HG03342 (cell line): ENCODE results near the gene TUBB2A.
A peak's percentile ranks its signal among the peaks of the same experiment; 100 is the strongest.
"Not testable (repeated sequence)": the region's sequence is repeated elsewhere in the genome, so short reads cannot be mapped to it uniquely, and the experiment has no call there.

Source experiments
- ATAC-seq: cut with Tn5 transposase; IDR thresholded peaks from one replicate; pipeline ENCODE4 v1.9.1; 2021; ENCODE audit warnings: mild to moderate bottlenecking, moderate library complexity; ENCODE audit not compliant: unreplicated experiment

The TUBB2A gene

GRCh38 chr6:3183066-3183465 lies 25.7 kb upstream of the TUBB2A start:
- no peak for ATAC-seq

GRCh38 chr6:3181105-3181504 lies 23.8 kb upstream of the TUBB2A start:
- ATAC-seq, result no peak

DNA sequence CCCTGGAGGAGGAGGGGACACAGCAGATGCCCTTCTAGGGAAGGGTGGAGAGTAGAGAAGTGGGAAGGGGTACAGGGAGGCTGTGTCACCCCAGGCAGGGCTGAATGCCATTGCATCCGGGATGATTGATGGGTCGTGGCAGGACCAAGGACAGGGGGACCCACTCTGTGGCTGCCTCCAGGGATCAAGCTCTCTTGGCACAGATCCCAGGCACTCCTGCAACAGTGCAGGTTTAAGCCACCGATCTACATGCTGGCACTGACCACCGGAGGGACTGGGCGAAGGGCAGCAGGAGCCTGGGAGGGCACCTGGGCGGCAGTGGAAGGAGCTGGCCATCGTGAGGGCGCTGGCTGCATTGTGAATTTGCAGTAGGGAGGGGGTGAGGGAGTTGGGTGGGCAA lies 22.6 kb upstream of the TUBB2A start:
- ATAC-seq, result not testable (repeated sequence)

DNA sequence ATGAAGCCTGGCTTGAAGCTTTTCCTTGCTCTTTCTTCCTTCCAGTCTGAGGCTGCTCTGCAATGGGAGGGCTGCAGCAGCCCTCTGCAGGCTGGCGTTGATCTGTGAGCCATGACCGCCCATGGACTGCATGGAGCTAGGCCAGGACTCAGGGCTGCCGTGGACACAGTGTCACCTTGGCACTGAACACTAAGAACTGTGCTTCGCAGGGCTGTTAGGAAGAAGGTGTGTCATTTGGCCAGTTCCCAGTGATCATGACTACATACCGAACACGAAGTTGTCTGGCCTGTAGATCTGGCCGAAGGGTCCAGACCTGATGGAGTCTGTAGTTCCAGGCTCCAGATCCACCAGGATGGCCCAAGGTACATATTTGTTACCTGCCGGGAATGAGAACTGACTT lies 21.3 kb upstream of the TUBB2A start:
- not testable (repeated sequence) for ATAC-seq

DNA sequence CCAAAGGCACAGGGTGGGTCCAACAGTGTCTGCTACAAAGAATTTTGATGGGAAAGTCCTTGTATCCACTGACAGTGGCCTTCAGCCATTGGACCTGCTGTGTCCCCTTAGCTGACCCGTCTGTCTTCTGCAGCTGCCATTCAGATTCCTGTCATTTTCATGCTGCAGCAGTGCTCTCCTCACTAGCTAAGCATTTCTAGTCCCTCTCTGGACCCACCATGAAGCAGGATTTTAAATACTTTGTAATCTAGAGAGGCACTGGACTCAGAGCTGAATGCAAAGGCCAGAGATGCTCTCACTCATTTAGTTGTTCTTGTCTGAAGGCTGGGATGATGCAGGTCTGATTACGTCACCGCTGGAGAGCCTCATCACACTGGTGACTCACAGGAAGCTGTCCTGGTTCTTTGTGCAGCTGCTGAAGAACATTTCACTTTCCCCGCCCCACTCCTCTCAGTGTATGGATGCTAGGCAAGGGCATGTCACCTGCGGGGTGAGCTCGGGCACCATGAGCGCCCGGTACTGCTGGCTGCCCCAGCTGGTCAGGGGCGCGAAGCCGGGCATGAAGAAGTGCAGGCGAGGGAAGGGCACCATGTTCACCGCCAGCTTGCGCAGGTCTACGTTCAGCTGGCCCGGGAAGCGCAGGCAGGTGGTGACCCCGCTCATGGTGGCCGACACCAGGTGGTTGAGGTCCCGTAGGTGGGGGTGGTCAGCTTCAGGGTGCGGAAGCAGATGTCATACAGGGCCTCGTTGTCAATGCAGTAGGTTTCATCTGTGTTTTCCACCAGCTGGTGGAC lies 19.4 kb upstream of the TUBB2A start:
- no peak for ATAC-seq

GRCh38 chr6:3175715-3176402 lies 18.5 kb upstream of the TUBB2A start:
- ATAC-seq, result no peak

GRCh38 chr6:3173636-3174089 lies 16.3 kb upstream of the TUBB2A start:
- ATAC-seq, result not testable (repeated sequence)

DNA sequence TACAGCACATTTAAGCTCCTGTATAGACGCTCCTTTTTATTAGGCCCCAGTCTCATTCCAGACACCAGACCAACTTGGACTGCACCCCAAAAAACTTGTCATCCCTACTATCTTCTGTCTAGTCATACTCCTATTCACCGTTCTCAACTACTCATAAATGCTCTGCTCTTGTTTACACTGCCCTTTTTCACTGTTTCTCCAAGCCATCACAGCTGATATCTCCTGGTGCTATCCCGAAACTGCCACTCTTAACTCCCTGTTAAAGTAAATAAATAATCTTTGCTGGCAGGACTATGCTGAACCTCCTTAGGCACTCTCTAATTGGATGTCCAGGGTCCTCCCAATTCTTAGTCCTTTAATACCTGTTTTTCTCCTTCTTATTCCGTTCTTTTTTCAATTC lies 15.4 kb upstream of the TUBB2A start:
- not testable (repeated sequence) for ATAC-seq

DNA sequence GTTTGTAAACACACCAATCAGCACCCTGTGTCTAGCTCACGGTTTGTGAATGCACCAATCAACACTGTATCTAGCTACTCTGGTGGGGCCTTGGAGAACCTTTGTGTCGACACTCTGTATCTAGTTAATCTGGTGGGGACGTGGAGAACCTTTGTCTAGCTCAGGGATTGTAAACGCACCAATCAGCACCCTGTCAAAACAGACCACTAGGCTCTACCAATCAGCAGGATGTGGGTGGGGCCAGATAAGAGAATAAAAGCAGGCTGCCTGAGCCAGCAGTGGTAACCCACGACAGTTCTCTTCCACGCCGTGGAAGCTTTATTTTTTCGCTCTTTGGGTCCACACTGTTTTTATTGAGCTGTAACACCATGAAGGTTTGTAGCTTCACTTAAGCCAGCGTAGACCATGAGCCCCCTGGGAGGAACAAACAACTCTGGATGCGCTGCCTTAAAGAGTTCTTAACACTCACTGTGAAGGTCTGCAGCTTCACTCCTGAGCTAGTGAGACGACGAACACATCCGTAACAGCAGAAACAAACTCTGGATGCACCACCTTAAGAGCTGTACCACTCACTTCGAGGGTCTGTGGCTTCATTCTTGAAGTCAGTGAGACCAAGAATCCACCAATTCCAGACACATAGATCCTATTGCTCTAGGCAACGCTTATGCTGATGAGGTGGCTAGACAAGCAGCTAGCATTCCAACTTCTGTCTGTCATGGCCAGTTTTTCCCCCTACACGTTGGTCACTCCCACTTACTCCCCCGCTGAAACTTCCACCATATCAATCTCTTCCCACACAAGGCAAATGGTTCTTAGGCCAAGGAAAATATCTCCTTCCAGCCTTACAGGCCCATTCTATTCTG lies 14.2 kb upstream of the TUBB2A start:
- not testable (repeated sequence) for ATAC-seq

- ATAC-seq, result not testable (repeated sequence)
Measured at GRCh38 chr6:3170676-3171075, 13.3 kb upstream of the TUBB2A start.

DNA sequence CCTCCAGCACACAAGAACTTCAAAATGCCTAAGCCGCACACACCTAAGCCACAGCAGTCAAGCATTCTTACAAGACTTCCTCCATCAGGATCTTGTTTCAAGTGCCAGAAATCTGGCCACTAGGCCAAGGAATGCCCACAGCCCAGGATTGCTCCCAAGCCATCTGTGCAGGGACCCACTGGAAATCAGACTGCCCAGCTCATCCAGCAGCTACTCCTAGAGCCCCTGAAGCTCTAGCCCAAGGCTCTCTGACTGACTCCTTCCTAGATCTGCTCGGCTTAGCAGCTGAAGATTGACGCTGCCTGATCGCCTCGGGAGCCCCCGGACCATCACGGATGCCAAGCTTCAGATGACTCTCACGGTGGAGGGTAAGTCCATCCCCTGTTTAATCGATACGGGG lies 10.7 kb upstream of the TUBB2A start:
- not testable (repeated sequence) for ATAC-seq

- ATAC-seq, result not testable (repeated sequence)
Measured at GRCh38 chr6:3166535-3167225, 9.3 kb upstream of the TUBB2A start.

DNA sequence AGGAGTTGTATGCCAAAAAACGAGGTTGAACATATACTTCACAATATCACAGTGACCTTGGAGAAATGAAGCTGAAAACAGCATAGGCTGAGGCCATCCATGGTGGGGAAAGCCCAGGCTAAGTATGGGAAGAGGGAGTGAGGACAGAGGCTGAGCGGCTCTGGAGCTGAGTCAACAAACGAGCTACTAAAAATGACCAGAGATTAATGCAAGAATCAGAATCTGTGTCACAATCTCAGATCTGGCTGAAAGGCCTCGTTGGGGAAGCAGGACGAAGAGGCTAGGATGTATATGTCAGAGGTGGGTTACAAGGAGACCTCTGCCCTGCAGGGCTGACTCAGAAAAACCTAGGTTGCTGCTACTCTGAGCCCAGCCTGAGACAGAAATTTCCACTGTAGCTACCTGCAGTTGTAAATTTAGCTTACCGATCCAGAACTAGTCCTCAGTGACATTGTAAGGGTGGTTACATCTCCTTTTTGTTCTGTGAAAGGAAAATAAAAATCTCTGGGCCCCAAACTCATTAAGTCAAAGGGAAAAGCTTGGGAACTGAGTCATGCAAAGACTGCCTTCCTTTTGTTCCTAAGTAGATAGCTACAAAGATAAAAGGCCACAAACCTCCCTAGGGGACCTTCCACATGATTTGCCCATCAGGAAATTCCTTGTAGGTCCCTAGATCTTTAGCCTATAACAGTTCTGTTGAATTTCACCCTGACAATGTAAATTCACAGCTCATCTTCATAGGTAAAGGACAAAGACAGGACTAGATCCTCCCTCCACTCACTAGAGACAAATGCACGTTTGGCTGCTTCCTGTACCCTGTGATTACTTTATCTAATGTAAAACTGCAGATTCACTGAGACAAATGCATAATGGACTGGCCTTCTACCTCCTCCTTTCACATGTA lies 8.5 kb upstream of the TUBB2A start:
- no peak for ATAC-seq

- ATAC-seq, result no peak
Measured at GRCh38 chr6:3164388-3164787, 7.0 kb upstream of the TUBB2A start.

DNA sequence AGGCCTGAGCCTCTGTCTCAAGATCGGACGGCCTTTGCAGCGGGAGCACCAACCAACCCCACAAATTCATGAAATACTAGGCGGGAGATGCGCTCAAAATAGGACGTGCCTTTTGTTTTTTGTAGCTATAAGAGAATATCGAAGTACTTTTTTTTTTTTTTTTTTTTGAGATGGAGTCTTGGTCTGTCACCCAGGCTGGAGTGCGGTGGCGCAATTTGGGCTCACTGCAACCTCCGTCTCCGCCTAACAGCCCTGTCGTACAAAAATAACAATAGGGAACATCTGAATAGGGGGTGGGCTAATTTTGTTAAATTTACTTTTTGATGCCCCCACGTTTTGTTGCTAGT lies 5.9 kb upstream of the TUBB2A start:
- ATAC-seq, result no peak

- ATAC-seq, result peak; percentile 74
Measured at GRCh38 chr6:3162565-3163247, 5.4 kb upstream of the TUBB2A start.

GRCh38 chr6:3162067-3162497 lies 4.7 kb upstream of the TUBB2A start:
- ATAC-seq, result no peak

DNA sequence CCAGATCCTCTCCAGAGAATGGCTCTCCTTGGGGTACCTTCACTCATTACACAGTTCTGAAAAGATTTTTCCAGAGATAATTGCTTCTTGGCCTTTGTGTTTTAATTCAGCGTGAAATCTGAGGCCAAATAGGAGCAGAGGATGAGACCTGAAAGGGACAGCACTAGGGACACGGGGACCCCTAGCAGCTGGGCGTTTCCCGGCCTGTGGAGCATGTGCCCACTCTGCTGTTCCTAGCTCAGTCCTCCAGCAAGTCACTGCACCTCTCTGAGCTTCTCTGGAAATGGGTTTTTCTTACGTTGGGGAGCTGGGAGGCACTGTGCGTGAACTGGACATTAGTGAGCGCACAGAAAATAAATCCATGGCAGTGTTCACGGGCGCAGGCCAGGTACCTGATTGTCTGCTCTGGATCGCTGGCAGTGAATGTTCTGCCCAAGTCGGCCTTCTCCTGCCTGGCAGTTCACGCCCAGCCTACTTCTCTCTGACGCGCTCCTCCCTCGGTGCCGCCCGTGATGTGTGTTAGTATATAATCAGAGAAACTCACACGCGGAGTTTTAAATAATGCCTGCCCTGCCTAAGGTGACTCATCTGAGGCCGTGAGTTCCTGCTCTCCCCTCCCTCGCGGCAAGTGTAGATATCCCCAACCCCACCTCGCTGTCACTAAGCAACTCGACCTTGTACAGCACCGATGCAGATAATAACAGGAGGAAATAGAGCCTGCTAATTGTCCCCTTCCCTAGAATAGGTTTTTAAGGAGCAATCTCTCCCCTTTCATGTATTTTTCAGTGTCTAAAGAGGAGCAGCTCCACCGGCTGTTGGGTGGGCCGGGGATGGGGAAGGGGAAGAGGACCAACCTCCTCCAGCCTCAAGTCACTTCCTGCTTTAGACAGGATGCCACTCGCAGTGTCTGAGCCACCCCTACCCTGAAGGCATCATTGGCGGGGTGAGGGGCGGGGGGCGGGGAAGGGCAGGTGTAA lies 2.7 kb upstream of the TUBB2A start:
- ATAC-seq, result no peak
